Activated T-helper 9 cell treated with anti-CD3 and anti-CD28 coated beads, Interleukin-2, amount 50 U/mL, for 16 hours (primary cell): ENCODE data around the gene SDF4.
"Not testable (repeated sequence)": the region's sequence is repeated elsewhere in the genome, so short reads cannot be mapped to it uniquely, and the experiment has no call there.

Experiments
- DNase-seq: peaks from one replicate; pipeline ENCODE4 v3.0.0-alpha.2; 2020; ENCODE audit warnings: low read depth

SDF4 gene

DNA sequence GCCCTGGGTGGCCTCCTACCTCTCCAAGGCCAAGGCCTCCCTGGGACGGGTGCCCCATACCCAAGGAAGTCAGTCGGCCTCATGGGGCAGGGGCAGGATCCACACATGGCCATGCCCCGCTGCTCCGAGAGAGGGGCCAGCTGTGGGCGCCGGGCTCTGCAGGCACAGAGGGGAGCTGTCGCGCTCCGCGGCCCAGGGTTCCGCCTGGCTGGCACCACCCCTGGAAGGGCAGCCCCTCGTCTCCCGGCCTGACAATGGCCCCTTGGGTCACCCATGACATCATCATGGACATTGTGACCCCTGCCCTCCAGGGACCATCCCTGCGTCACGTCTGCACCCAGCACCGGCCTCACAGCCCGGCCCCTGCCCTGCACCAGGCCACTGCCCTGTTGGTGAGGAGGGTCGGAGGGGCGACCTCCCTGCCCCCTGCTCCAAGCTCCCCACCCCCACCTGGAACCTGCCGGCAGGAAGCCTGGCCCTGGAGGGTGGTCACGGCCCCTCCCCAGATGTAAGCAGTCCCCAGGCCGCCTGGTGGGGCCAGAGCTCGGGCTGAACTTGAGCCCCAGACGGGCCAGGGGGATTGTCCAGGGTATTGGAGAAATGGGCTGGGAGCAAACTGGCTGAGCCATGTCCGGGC lies 52.3 kb downstream of the SDF4 start:
- DNase-seq, result no peak

DNA sequence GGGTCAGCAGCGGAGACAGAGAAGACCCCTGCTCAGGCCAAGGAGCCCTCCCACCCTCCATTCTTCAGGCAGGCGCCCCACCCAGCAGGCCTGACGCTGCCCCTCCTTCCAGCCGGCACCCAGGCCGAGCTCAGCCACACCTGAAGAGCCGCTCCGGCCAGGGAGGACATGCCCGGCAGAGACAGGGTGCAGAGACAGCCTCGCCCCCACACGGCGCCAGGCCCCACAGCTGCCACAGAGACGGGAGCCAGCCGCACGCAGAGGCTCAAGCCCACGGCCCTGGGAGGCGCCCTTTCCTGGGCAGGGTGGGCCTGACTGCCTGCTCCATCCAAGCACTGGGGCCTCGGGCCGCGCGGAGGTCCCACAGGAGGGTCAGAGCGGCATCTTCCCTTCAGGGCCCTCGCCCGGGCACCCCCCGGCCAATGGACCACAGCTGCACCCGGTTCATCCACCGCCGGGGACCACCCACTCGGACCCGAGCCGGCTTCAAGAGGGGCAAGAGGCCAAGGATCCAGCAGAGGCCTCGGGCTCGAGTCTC lies 52.9 kb downstream of the SDF4 start:
- no peak for DNase-seq

DNA sequence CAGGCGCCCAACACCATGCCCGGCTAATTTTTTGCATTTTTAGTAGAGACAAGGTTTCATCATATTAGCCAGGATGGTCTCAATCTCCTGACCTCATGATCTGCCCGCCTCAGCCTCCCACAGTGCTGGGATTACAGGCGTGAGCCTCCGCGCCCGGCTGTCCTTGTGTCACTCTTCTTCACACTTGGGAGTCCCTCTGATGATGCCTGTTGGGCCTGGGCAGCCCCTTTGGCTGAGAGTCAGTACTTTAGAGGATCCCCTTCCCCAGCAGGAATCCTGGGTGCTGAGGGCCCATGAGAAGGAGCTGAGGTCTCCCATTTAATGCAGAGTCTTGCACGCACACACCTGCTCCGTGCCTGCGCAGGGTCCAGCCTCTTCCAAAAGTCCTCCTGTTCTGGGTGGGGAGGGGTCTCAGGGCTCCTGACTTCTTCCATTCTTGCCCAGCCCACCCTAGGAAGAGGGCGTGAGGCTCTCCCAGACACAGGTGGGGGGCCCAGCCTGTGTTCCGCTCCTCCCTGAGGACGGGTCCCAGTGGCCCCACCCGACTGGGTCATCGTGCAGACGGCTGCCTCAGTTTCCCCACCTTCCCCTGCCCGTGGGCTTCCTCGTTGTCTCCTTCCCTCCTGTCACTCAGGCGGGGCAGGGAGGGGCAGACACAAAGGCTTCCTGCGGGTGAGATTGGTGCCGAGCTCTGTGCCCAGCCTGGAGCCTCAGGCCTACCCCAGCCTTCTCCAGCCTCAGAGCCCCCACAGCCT lies 54.2 kb downstream of the SDF4 start:
- no peak for DNase-seq

DNA sequence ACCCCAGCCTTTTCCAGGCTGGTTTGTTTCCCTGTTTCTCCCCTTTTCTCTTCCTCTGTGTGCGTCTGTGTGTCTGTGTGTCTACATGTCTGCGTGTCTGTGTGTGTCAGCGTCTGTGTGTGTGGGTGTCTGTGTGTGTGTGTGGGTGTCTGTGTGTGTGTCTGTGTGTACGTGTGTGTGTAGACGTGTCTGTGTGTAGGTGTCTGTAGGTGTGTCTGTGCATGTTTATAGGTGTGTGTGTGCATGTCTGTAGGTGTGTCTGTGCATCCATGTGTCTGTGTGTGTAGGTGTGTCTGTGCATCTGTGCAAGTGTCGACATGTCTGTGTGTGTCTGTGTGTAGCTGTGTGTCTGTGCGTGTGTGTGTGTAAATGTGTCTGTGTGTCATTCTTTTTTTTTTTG lies 54.9 kb downstream of the SDF4 start:
- DNase-seq, result no peak

DNA sequence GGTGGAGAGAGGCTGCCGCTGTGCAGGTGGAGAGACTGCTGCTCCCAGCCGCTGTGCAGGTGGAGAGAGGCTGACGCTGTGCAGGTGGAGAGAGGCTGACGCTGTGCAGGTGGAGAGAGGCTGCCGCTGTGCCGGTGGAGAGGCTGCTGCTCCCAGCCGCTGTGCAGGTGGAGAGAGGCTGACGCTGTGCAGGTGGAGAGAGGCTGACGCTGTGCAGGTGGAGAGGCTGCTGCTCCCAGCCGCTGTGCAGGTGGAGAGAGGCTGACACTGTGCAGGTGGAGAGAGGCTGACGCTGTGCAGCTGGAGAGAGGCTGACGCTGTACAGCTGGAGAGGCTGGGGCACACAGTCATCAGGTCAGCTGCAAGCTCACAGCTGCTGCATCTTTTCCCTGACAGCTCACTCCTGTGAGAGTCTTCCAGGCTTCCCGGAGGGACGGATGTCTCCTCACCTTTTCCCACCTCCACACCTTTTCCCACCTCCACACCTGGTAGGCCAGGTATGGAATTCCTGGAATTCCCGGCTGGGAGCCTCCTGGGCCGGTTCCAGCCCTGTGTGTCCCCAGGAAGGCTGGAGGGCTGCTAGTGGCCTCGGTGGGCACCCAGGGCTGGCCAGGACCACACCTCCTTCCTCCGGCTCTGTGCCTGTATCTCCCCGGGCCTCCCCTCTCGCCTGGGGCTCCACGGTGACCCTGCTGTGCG lies 55.6 kb downstream of the SDF4 start:
- not testable (repeated sequence) for DNase-seq

DNA sequence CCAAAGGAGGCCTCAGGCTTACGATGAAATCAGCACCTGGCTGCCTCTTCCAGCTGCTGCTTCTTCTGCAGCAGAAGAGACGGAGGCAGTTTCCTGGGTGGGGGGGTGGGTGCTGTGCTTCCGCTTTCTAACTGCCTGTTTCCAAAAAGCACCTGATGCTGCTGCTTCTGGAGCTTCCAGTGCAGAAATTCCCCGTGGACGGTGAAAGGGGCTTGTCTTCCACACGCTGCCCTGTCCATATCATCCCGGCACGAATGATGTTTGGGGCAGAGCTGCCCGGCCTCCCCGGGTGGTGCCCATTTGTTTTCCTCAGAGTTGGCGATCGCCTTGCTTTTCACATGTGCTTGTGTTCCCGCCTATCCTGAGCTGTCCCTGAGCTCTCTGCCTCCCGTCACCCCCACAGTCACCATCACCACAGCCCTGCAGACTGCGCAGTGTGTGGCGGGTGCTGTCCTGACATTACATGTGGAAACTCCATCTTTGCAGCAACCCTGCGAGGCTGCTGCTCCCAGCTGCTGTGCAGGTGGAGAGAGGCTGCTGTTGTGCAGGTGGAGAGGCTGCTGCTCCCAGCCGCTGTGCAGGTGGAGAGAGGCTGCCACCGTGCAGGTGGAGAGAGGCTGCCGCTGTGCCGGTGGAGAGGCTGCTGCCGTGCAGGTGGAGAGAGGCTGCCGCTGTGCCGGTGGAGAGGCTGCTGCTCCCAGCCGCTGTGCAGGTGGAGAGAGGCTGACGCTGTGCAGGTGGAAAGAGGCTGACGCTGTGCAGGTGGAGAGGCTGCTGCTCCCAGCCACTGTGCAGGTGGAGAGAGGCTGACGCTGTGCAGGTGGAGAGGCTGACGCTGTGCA lies 56.4 kb downstream of the SDF4 start:
- DNase-seq, result no peak

DNA sequence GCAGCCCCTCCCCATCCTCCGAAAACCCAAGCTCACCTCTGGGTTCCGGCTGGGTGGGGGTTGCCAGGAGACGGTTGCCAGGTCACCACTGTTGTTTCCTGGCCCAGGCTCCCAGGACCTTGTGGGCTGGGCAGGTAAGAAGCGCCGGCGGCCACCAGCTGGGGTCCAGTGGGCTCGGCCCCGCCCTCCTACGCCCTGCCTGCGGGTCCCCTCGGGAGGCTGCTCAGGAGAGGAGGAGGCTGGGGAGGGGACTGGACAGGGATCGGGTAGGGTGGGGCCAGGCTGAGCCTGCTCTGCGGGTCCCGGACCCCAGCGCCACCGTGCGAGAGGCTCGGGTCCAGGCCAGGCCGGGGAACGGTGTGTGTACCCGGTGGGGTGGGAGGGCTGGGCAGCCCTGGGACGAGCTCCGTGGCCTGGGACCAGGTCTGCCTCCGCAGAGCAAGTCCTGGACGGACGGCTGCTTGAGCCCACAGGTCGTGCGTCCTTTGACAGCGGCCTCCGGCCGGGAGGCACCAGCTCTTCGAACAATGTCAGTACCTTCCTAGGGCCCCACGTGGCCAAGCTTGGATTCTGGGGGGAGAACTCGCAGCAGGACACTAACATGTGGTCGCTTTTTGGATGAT lies 57.9 kb downstream of the SDF4 start, which contains the start of gene TTLL10:
TSS of gene TTLL10 (plus strand) at position 88 of the 623 bp plus-strand sequence. CDS start 5,336 bp downstream, outside the sequence.
- DNase-seq, result no peak

DNA sequence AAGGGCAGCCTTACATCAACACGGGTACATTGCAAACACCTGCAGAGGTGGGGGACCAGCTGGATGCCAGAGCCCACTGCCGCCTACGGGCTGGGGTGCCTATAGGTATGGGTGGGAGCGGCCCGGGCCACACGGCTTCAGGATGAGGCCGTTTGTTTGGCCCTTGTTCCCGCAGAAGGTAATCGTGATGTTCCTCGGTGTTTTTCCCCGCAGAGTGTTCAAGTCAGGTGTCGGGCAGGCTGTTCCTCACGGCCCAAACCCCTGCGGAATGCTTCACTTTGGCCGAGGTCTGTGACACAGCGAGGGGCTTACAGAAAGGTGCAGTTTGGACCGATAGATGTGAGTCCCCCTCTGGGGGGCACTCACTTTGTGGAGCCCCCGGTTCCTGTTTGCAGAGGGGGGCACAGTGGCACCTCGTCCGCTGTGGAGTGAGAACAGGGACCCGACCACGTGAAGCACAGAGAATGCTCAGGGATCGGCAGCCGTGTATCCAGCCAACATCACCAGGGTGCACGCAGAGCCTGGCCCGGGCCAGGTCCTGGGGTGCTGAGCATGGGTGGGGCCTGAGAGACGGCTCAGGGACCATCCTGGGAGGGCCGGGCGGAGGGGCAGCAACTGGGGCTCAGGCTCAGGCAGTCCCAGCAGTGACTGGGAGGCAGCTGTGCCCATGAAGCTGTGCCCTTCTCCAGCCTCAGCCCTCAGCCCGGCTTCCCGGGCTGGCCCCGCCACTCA lies 58.6 kb downstream of the SDF4 start:
- DNase-seq, result no peak

DNA sequence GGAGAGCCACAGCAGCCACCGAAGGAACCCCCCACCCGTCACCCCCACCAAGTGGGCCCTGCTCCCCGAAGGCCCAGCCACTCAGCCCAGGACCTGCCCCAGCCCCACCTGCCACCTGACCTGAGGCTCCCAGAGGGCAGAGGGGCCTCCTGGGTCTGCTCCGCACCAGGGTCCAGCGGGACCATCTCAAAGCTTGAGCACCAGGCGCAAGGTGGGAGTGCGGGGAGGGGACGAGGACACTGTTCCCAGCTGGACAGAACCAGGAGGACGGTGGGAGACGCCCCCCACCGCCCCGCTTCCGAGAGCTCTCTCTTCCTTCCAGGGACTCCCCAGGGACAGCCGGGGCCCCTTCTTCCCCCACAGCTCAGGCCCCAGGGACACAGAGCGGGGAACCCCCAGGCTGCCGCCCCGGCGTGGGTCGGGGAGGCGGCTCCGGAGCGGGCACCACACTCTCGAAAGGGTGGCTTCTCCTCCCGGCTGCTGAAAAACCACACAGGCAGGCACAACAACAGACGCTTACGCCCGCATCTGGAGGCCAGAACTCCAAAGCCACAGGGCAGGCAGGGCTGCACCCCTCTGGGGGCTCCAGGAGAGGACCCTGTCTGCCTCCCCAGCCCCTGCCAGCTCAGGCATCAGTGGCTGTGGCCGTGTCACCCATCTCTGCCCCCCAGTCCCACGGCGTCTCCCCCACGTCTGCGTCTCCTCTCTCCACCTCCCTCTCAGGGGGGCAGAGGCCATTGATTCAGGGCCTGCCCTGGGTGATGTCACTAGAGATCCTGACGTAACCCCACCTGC lies 60.1 kb downstream of the SDF4 start:
- no peak for DNase-seq

DNA sequence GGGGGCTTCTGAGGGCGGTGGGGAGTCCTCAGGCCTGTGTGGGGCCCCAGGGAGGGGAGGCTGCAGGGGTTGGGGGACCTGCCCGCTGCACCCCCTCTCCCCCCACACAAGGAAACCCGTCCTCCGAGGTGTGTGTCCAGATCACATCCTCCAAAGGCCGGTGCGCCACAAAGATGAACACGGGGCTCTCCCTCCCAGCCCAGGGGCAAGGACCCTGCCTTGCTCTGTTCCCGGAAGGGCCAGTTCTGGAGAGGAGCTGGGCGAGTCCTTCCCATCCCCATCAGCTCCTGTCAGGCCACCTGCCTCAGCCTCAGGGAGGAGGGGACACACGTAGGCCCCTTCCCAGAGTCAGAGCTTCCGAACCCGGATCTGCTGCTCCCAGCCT lies 60.6 kb downstream of the SDF4 start:
- DNase-seq, result no peak

DNA sequence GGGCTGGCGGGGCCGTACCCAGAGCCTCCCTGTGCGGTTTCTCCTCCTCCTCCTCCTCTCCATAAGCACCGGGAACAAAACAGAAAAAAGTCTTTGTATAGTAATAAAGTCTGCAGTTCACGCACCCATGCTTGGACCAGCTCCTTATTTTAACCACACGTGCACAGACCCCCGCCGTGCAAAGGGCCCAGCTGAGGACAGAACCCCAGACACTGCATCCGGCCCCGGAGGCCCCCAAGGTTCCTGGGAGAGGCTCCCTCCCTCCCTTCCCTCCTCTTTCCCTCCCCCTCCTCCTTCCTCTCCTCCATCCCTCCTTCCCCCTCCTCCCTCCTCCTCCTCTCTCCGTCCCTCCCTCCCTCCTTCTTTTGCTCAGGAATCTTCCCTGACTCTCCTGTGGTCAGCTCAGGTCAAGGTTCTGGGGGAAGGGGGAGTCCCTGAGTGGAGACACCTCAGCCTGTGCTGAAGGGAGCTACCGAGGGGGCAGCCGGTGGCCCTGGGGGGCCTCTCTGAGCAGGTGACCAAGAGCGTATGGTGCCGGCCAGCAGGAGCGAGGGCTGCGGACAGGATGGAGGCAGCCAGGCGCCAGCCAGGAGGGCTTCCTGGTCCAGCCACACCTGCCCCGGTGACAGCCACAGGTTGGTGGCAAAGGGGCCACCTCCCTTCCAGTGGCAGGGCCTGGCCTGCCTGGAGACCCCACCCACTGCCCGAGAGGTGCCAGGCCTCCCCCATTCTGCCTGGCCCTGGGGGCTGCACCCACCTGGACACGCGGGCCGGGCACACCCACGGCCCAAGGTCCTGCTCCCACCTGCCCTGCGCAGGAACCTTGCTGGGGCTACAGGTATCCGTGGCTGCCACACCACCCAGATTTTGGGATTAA lies 61.3 kb downstream of the SDF4 start:
- DNase-seq, result no peak

DNA sequence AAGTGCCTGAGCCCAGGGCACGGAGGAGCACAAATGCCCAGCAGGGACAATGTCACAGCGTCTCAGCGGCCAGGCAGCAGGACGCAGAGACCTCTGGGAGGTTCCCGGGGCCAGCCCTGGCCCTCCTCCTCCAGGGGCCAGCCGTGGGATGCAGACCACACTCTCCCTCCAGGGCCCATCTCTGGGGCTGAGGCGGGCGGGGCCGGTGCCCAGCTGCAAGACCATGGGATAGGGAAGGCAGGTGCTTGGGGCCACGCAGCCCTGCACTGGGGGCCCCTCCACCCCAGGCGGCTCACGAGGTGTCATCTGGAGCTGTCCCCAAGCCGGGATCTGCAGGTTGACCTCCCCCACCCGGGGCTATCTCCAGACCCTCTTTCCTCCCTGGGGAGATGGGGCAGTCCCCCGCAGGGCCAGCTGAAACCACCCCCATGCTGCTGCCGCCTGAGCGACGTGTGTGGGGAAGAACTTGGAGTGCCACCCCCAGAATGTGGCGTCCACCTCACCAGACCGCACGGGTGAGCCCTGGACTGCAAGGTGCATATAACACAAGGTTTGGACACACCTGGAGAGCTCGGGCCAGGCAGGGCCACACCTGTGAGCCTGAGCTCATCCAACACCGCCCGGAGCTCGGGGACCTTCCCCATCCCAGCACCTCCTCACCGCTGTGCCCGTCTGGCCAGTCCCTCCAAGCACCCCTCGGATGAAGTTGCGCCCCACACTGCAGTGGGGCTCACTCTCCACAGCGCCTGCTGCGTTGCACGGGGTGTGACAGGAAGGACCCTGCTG lies 62.2 kb downstream of the SDF4 start:
- DNase-seq, result no peak

DNA sequence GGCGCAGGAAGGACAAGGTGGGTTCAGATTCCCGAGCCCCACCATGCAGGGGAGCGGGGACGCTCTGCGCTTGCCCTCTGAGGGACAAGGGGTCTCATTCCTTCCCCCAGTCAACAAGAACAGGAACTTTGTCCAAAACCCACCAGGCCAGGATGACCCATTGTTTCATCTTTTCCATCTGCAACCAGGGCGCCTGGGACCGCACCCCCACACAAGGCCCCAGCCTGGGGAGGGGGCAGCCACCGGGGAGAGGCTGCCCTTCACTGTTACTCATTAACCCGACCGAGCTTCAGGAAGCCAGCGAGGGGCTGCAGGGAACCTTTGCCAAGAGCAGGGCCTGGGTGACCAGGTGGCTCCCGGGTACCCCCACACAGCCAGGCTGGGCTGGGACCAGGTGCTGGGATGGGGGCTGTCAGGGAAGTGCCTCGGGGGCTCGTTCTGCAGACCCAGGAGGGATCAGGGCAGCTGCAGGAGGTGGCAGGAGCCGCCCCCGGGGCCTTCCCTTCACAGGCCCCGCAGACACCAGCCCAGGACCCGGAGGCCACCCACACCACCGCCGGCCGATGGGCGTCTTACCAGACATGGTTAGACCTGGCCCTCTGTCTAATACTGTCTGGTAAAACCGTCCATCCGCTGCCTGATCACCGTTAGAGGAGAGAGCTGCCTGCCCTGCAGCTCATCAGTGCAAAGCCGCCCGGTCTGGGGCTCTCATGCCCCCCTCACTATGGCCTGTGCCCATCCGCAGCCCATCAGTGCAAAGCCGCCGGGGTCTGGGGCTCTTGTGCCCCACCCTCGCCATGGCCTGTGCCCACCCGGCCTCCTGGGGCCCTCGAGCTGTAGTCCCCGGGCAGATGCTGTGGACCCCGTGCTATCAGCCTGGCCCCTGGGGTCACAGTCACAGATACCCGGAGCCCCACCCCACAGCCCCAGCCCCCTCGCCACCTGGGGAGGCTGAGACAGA lies 63.1 kb downstream of the SDF4 start:
- no peak for DNase-seq

DNA sequence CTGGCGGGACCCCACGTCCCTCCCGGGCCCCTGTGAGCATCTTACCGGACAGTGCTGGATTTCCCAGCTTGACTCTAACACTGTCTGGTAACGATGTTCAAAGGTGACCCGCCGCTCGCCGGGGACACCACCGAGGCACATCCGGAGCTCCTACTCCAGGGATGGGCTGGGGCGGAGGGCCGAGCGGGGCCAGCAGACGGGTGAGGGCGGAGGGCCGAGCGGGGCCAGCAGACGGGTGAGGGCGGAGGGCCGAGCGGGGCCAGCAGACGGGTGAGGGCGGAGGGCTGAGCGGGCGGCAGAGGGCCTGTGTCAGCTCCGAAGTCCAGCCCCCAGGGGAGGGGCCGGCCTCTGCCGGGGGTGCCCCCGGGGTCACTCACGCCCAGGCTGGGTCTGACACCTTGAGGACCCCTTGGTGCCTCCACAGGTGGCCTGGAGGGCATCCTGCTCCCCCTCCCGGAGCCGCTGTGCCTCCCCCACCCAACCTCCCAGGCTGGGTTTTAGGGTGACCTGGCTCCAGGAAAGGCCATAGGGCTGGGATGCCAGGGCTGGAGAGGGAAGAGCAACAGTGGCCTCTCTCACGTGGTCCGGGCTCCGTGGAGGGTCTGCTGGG lies 63.9 kb downstream of the SDF4 start:
- DNase-seq, result no peak

DNA sequence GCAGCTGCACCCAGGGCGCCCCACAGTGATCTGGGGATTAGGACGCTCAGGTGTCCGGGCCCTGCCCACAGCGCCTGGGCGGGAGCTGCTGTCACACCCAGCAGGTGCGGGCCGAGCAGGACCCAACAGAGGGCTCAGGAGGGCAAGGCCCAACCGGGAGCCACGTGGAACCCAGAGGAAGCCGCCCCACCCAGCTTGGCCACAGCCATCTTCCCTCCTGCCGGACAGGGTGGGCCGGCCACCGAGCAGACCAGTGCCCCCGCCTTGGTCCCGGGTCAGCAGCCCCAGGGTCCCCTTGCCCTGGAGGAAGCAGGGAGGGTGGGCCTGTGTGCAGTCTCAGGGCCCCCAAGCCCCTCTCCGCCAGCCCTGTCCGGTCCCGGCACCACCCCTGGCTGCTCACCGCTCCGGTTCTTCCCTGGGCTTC lies 64.4 kb downstream of the SDF4 start:
- DNase-seq, result no peak
